ENCODE data around the gene ARL8B. TPM values are rescaled to one million over a fixed set of nuclear protein-coding genes. Genes with fewer than 3 reads are reported as not detected.

The ARL8B gene
- total and polyA plus RNA-seq, 4 donors: 20.2 to 36.2 (median 24.2) TPM

GRCh38 chr3:5194341-5194740 is 72.2 kb downstream of the ARL8B start:
- H3K9ac ChIP-seq (ENCODE audit: low read depth in 1 of 2, low read length in 2 of 2): no peak overlapping the region
- H3K4me3 ChIP-seq (ENCODE audit: low read depth in 1 of 3, low read length in 3 of 3): no peak overlapping the region
- H3K4me1 ChIP-seq (ENCODE audit: control insufficient read depth in 4 of 4, insufficient read depth in 4 of 4, low read length in 3 of 4): peaks cover 14 to 49% (median 31%) of the 10 kb centered on the region in 4 donors
- peaks cover 0 to 13% (median 5%) of the 10 kb centered on the region in 4 donors for H3K36me3 ChIP-seq (ENCODE audit: control insufficient read depth in 4 of 4, insufficient read depth in 3 of 4, low read depth in 1 of 4, low read length in 3 of 4)
- H3K27me3 ChIP-seq (ENCODE audit: control insufficient read depth in 4 of 4, insufficient read depth in 4 of 4, low read length in 3 of 4): no peaks in the 10 kb centered on the region
- H3K27ac ChIP-seq (ENCODE audit: low read depth in 1 of 2, low read length in 2 of 2): peak overlapping the region; percentile 1 to 8
- DNase-seq (ENCODE audit: low spot score): no peak
- TF ChIP-seq RXRA (IDR thresholded peaks at IDR 0.05): no peak
- TF ChIP-seq HNF4G (IDR thresholded peaks at IDR 0.05): no peak
- TF ChIP-seq, protein P1, sequence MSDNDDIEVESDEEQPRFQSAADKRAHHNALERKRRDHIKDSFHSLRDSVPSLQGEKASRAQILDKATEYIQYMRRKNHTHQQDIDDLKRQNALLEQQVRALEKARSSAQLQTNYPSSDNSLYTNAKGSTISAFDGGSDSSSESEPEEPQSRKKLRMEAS (IDR thresholded peaks at IDR 0.05): no peak
- peak in 1 of 2 donors; percentile 2 for TF ChIP-seq JUND (IDR thresholded peaks at IDR 0.05)
- no peak for TF ChIP-seq CTCF (IDR thresholded peaks at IDR 0.05; ENCODE audit: low read depth, low read length, missing input control)
- TF ChIP-seq, protein P2, sequence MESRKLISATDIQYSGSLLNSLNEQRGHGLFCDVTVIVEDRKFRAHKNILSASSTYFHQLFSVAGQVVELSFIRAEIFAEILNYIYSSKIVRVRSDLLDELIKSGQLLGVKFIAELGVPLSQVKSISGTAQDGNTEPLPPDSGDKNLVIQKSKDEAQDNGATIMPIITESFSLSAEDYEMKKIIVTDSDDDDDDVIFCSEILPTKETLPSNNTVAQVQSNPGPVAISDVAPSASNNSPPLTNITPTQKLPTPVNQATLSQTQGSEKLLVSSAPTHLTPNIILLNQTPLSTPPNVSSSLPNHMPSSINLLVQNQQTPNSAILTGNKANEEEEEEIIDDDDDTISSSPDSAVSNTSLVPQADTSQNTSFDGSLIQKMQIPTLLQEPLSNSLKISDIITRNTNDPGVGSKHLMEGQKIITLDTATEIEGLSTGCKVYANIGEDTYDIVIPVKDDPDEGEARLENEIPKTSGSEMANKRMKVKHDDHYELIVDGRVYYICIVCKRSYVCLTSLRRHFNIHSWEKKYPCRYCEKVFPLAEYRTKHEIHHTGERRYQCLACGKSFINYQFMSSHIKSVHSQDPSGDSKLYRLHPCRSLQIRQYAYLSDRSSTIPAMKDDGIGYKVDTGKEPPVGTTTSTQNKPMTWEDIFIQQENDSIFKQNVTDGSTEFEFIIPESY (IDR thresholded peaks at IDR 0.05): no peak
- TF ChIP-seq SP1 (IDR thresholded peaks at IDR 0.05): no peak
- TF ChIP-seq RAD21 (IDR thresholded peaks at IDR 0.05): no peak
- no peak for TF ChIP-seq GABPA (IDR thresholded peaks at IDR 0.05 in 1 of 2, conservative IDR thresholded peaks at IDR 0.05 in 1 of 2)
- H3K9me3 ChIP-seq (ENCODE audit: control insufficient read depth in 4 of 4, low read length in 3 of 4): no peaks in the 10 kb centered on the region
- WGBS: 65% methylated on average over 2 of the region's 2 CpGs

DNA sequence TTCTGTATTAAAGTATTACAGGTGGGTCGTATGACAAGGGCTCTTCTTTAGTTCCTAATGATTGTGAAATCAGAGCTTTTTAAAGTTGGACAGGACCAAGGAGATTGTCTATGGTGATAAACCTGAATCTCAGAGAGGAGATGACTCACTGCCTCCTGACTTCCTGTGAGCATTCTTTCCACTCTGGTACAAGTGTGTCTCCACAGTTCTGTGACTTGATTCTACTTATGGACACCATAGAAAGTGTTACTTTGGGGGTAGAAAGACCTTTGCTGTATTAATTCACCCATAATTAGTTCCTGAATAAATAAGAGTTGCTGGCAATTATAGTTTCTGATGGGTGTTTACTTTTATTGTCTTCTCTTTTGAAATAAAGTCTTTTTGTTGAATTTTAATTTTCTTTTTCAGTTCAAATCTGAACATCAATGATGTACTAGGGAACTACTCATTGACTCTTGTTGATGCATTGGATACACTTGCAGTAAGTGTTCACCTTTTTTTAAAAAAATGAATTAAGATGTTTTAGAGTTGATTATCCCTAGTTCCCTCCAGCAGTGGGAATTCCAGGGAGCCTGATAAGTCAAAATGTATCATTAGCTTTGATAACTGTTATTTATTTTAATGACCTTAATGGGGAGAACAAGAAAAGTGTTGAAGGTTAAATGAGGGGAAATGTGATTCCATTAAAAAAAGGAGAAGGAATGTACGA is 72.9 kb downstream of the ARL8B start:
- H3K27ac ChIP-seq (ENCODE audit: low read depth in 1 of 2, low read length in 2 of 2): peak overlapping the region; percentile 47 to 54

DNA sequence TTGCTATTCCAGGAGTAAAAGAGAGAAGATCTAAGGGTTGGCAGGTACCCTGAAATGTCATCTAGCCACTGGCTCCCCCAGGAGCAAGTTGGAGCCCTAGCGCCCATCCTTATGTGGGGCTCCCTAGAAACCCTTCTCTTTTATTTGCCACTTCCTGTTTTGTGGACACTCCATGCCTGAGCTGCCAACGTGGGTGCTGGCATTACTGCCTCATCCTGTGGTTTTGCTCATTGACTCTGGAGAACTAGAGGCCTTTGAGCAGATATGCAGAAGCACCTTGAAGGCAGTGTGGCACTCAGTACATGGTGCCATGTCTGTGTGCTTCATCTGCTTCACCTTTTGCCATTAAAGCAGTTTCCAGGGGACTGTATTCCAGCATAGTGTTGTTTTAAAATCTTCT is 73.5 kb downstream of the ARL8B start:
- Histone ChIP-seq H3K9me3 (ENCODE audit: control insufficient read depth in 4 of 4, low read length in 3 of 4) (no peaks in the 10 kb centered on the region), H3K4me1 (ENCODE audit: control insufficient read depth in 4 of 4, insufficient read depth in 4 of 4, low read length in 3 of 4) (peaks cover 11 to 40% (median 27%) of the 10 kb centered on the region in 4 donors), H3K36me3 (ENCODE audit: control insufficient read depth in 4 of 4, insufficient read depth in 3 of 4, low read depth in 1 of 4, low read length in 3 of 4) (peaks cover 1 to 23% (median 14%) of the 10 kb centered on the region in 4 donors), H3K27ac (ENCODE audit: low read depth in 1 of 2, low read length in 2 of 2) (peak overlapping the region; percentile 47 to 54), H3K9ac (ENCODE audit: low read depth in 1 of 2, low read length in 2 of 2) (no peak overlapping the region), H3K4me3 (ENCODE audit: low read depth in 1 of 3, low read length in 3 of 3) (no peak overlapping the region), H3K27me3 (ENCODE audit: control insufficient read depth in 4 of 4, insufficient read depth in 4 of 4, low read length in 3 of 4) (no peaks in the 10 kb centered on the region)
- DNase-seq (ENCODE audit: low spot score): no peak
- WGBS: 68% methylated on average over 2 of the region's 2 CpGs
- TF ChIP-seq SP1 (IDR thresholded peaks at IDR 0.05) (no peak), NR2F2 (IDR thresholded peaks at IDR 0.05) (no peak), RXRA (IDR thresholded peaks at IDR 0.05) (no peak), FOXA1 (IDR thresholded peaks at IDR 0.05) (no peak), GABPA (IDR thresholded peaks at IDR 0.05 in 1 of 2, conservative IDR thresholded peaks at IDR 0.05 in 1 of 2) (no peak)

More for the DNA sequence above, 72.9 kb downstream of the ARL8B start:
- no peaks in the 10 kb centered on the region for H3K27me3 ChIP-seq (ENCODE audit: control insufficient read depth in 4 of 4, insufficient read depth in 4 of 4, low read length in 3 of 4)
- no peaks in the 10 kb centered on the region for H3K9me3 ChIP-seq (ENCODE audit: control insufficient read depth in 4 of 4, low read length in 3 of 4)
- no peak for DNase-seq (ENCODE audit: low spot score)
- no peak for TF ChIP-seq GABPA (IDR thresholded peaks at IDR 0.05 in 1 of 2, conservative IDR thresholded peaks at IDR 0.05 in 1 of 2)
- no peak for TF ChIP-seq SP1 (IDR thresholded peaks at IDR 0.05)
- TF ChIP-seq FOXA2 (IDR thresholded peaks at IDR 0.05): no peak
- TF ChIP-seq NR2F2 (IDR thresholded peaks at IDR 0.05): no peak
- no peak for TF ChIP-seq TAF1 (conservative IDR thresholded peaks at IDR 0.05)
- TF ChIP-seq JUND (IDR thresholded peaks at IDR 0.05): peak; percentile 18 to 86
- no peak overlapping the region for H3K4me3 ChIP-seq (ENCODE audit: low read depth in 1 of 3, low read length in 3 of 3)
- 54% methylated on average over 2 of the region's 2 CpGs for WGBS
- no peak overlapping the region for H3K9ac ChIP-seq (ENCODE audit: low read depth in 1 of 2, low read length in 2 of 2)
- H3K36me3 ChIP-seq (ENCODE audit: control insufficient read depth in 4 of 4, insufficient read depth in 3 of 4, low read depth in 1 of 4, low read length in 3 of 4): peaks cover under 1 to 16% (median 8%) of the 10 kb centered on the region in 4 donors
- H3K4me1 ChIP-seq (ENCODE audit: control insufficient read depth in 4 of 4, insufficient read depth in 4 of 4, low read length in 3 of 4): peaks cover 14 to 46% (median 31%) of the 10 kb centered on the region in 4 donors

Data from liver (tissue), 9 donors.